HG02759 (cell line): Measurements from ENCODE around the gene CCDC197.

Experiments
- ATAC-seq: cut with Tn5 transposase; IDR thresholded peaks from one replicate; pipeline ENCODE4 v1.9.1; 2021; ENCODE audit warnings: mild to moderate bottlenecking, moderate library complexity; ENCODE audit not compliant: unreplicated experiment

Gene CCDC197

DNA sequence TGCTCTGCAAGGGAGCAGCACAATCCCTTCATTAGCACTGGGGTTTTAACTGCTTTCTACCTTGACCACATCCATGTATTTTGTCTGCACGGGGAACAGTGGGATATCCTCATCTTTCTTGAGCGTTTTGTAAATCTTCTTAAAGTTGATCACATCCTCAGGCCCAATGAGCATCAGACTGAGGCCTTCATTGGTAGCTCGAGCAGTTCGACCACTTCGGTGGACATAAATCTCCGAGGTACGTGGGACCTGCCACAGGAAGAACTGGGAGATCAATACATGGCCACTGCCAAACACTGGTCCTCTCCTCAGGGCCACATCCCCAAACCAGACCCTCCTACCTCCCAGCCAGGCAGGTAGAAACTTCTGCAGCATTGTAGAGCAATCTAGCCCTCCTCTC lies 57.8 kb downstream of the CCDC197 start:
- no peak for ATAC-seq

- ATAC-seq = no peak
Observed at GRCh38 chr14:94056579-94057308, 59.6 kb downstream of the CCDC197 start.

- no peak for ATAC-seq
Observed at GRCh38 chr14:94058128-94058673, 61.1 kb downstream of the CCDC197 start.
